ENCODE results near the gene DUSP28. TPM values are rescaled to one million over a fixed set of nuclear protein-coding genes. Genes with fewer than 3 reads are reported as not detected.

Gene DUSP28
- total RNA-seq, 1 experiment from 2014 or later, result 2.3 TPM

- no peaks in the 10 kb centered on the region; the same call in 1 of the 2 replicates for H3K36me3 Mint-ChIP-seq
- TF ChIP-seq PREB (CRISPR knock-in tag; IDR thresholded peaks at IDR 0.05; ENCODE audit: borderline replicate concordance) (no peak), GTF2I (CRISPR knock-in tag; conservative IDR thresholded peaks at IDR 0.05) (no peak), ZBTB43 (CRISPR knock-in tag; IDR thresholded peaks at IDR 0.05) (no peak), MAX (CRISPR knock-in tag; IDR thresholded peaks at IDR 0.05) (no peak), NR2C2 (CRISPR knock-in tag; IDR thresholded peaks at IDR 0.05) (no peak), TEAD1 (CRISPR knock-in tag; IDR thresholded peaks at IDR 0.05) (no peak), HMGA2 (CRISPR knock-in tag; IDR thresholded peaks at IDR 0.05) (no peak), PRRX2 (CRISPR knock-in tag; IDR thresholded peaks at IDR 0.05) (no peak), ZNF416 (CRISPR knock-in tag; IDR thresholded peaks at IDR 0.05) (no peak), ERG (CRISPR knock-in tag; IDR thresholded peaks at IDR 0.05) (no peak), ZNF219 (CRISPR knock-in tag; IDR thresholded peaks at IDR 0.05; ENCODE audit: borderline replicate concordance) (no peak), ELF4 (CRISPR knock-in tag; IDR thresholded peaks at IDR 0.05; ENCODE audit: low read depth) (no peak), HMGXB4 (CRISPR knock-in tag; IDR thresholded peaks at IDR 0.05) (no peak), IRF1 (CRISPR knock-in tag; IDR thresholded peaks at IDR 0.05) (no peak), ZNF138 (CRISPR knock-in tag; conservative IDR thresholded peaks at IDR 0.05) (no peak), ZNF396 (CRISPR knock-in tag; IDR thresholded peaks at IDR 0.05; ENCODE audit: borderline replicate concordance) (no peak), MLX (CRISPR knock-in tag; IDR thresholded peaks at IDR 0.05) (no peak), ZNF317 (CRISPR knock-in tag; IDR thresholded peaks at IDR 0.05; ENCODE audit: borderline replicate concordance, low read depth) (no peak), RORB (CRISPR knock-in tag; IDR thresholded peaks at IDR 0.05) (no peak)
- POLR2A ChIA-PET, result no interaction called here
- no peak overlapping the region for H3K4me3 Mint-ChIP-seq
- DNase-seq (ENCODE audit: low spot score) (no peak), ATAC-seq (no peak)
- CTCF ChIA-PET, result interaction anchor here (1.0 kb wide), 1 partner anchor 12 kb away, joined by 4 read pairs; no protein-coding TSS in a partner anchor
- no peaks in the 10 kb centered on the region for H3K9me3 Mint-ChIP-seq
- peaks cover 13% of the 10 kb centered on the region for H3K4me1 Mint-ChIP-seq
- H3K27ac Mint-ChIP-seq, result no peak overlapping the region
- H3K27me3 Mint-ChIP-seq (ENCODE audit: low read depth), result no peaks in the 10 kb centered on the region
Observed at GRCh38 chr2:240578110-240578450, 17.9 kb downstream of the DUSP28 start.

- CTCF ChIA-PET, result interaction anchor here (1.0 kb wide), 1 partner anchor 13 kb away, joined by 4 read pairs; no protein-coding TSS in a partner anchor
- DNase-seq (ENCODE audit: low spot score), result no peak
- no peaks in the 10 kb centered on the region for H3K27me3 Mint-ChIP-seq (ENCODE audit: low read depth)
- no peak overlapping the region for H3K27ac Mint-ChIP-seq
- no peaks in the 10 kb centered on the region; the same call in 1 of the 2 replicates for H3K36me3 Mint-ChIP-seq
- H3K4me1 Mint-ChIP-seq, result peaks cover 13% of the 10 kb centered on the region
- POLR2A ChIA-PET, result no interaction called here
- ATAC-seq, result no peak
- H3K9me3 Mint-ChIP-seq, result no peaks in the 10 kb centered on the region
- no peak overlapping the region for H3K4me3 Mint-ChIP-seq
- no peak for TF ChIP-seq NFATC4 (CRISPR knock-in tag; IDR thresholded peaks at IDR 0.05)
- TF ChIP-seq SOX15 (CRISPR knock-in tag; IDR thresholded peaks at IDR 0.05), result no peak
- TF ChIP-seq ATF2 (CRISPR knock-in tag; IDR thresholded peaks at IDR 0.05; ENCODE audit: borderline replicate concordance, low read depth), result no peak
- no peak for TF ChIP-seq ZNF219 (CRISPR knock-in tag; IDR thresholded peaks at IDR 0.05; ENCODE audit: borderline replicate concordance)
- no peak for TF ChIP-seq NR2C2 (CRISPR knock-in tag; IDR thresholded peaks at IDR 0.05)
- TF ChIP-seq TEAD1 (CRISPR knock-in tag; IDR thresholded peaks at IDR 0.05), result no peak
- no peak for TF ChIP-seq AFF4 (CRISPR knock-in tag; IDR thresholded peaks at IDR 0.05; ENCODE audit: borderline replicate concordance)
- no peak for TF ChIP-seq JUN (CRISPR knock-in tag; IDR thresholded peaks at IDR 0.05)
Observed at GRCh38 chr2:240578488-240578887, 18.3 kb downstream of the DUSP28 start.

All from WTC11 (cell line).